ENCODE results near the gene CYP19A1. TPM values are rescaled to one million over a fixed set of nuclear protein-coding genes. Genes with fewer than 3 reads are reported as not detected.

CYP19A1 gene
- total RNA-seq, 1 donor from 2014 or later: not detected

DNA sequence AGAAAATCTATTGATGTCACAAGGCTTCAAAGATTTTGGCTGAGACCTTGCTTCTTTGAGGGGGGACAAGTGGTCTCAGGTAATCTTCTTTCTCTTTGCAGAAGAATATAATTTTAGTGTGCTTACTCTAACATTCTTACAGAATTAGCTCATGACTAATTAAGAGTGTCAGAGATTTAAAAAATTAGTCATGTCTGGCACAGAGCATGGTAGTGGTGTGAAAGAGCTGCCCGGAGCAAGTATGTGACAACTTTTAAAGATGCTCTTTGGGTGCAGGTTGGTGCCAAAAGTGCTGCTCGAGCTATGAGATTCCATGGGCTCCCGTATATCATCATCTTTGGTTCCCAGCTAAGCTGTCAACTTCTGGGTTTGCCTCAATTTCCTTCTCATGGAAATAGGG is 31.1 kb downstream of the CYP19A1 start:
- no peak overlapping the region for H3K4me3 ChIP-seq (ENCODE audit: low read depth, low read length)
- TF ChIP-seq, protein P1, sequence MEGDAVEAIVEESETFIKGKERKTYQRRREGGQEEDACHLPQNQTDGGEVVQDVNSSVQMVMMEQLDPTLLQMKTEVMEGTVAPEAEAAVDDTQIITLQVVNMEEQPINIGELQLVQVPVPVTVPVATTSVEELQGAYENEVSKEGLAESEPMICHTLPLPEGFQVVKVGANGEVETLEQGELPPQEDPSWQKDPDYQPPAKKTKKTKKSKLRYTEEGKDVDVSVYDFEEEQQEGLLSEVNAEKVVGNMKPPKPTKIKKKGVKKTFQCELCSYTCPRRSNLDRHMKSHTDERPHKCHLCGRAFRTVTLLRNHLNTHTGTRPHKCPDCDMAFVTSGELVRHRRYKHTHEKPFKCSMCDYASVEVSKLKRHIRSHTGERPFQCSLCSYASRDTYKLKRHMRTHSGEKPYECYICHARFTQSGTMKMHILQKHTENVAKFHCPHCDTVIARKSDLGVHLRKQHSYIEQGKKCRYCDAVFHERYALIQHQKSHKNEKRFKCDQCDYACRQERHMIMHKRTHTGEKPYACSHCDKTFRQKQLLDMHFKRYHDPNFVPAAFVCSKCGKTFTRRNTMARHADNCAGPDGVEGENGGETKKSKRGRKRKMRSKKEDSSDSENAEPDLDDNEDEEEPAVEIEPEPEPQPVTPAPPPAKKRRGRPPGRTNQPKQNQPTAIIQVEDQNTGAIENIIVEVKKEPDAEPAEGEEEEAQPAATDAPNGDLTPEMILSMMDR (conservative IDR thresholded peaks at IDR 0.05; ENCODE audit: low read depth, low read length): no peak
- DNase-seq (ENCODE audit: low read depth): no peak

DNA sequence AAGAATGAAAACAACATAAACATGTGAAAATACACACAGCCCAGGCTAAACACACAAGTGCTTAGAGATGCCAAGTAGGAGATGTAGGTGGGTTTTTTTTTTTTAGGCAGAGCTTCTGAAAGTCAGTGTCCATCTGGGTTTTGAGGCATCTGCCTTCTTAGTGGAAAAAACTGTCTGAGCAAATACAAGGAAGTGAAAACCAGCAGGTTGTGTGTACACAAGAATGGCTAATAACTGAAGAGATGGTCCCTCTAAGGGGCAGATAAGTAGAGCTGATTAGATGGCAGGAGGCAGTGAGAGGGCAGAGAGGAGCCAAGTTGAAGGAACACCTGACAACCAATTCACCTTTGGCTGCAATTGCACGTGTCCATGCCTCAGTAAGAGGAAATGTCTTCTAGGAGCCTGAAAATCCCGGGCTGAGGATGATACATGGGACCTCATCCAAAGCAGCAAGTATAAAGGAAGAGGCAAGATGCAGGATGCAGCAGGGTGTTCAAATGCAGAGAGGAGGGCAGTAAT is 34.9 kb downstream of the CYP19A1 start:
- TF ChIP-seq, protein P1 (conservative IDR thresholded peaks at IDR 0.05; ENCODE audit: low read depth, low read length): no peak
- no peak for DNase-seq (ENCODE audit: low read depth)
- no peak overlapping the region for H3K4me3 ChIP-seq (ENCODE audit: low read depth, low read length)

DNA sequence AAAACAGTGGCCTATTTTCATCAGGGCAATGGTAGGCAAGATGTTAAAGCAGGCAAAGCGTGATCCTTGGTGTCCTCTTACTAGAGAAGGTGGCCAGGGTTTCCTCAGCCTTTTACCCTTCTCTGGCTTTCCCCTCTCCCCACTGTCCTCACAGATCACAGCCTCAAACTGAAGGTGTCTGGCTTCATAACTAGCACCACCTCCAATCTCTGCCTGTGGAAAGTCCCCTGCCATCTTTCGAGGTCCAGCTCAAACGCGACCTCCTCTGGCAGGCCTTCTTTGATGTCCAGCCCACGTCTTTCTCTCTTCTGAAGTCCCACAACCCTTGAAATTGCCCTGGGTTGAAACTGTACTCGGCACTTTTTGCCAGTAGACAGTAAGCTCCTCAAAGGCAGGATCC is 35.9 kb downstream of the CYP19A1 start:
- TF ChIP-seq, protein P1 (conservative IDR thresholded peaks at IDR 0.05; ENCODE audit: low read depth, low read length): no peak
- DNase-seq (ENCODE audit: low read depth): no peak
- no peak overlapping the region for H3K4me3 ChIP-seq (ENCODE audit: low read depth, low read length)

DNA sequence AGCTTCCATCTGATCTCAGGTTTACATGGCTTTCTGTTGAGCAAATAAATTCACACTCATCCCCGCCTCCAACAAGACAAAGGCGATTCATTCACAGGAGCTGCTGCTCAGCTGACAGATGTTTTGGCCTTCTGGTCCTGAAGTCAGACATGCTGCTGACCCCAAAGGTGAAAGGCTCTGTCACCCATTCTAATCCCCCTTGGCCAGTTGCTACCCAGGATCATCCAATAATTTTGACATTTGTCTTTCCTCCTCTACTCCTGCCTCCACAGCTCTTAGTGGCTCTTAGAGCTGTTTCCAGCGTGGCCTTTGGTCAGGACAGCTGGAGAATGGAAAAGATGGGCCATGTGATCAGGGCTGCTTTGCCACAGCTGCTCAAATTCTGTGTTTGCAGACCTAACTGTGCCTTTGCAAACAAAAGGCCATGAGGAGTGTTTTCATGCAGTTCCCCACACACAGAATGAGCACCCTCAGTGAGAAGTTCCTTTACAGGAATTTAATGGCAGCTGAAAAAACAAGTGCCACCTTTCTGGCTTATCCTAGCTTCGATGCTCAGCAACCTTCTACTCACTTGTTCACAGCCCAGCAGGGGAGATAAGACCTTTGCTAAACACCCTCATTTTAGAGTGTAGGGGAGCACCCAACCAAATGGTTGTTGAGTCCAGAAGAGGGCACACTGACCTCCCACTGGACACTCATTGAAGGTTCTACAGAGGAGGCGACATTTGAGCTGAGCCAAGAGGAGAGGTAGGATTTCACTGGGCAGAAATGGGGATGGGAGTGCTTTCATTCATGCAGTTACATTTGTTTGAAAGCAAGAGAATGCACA is 39.0 kb downstream of the CYP19A1 start:
- H3K4me3 ChIP-seq (ENCODE audit: low read depth, low read length): no peak overlapping the region
- DNase-seq (ENCODE audit: low read depth): no peak
- TF ChIP-seq, protein P1 (conservative IDR thresholded peaks at IDR 0.05; ENCODE audit: low read depth, low read length): no peak

DNA sequence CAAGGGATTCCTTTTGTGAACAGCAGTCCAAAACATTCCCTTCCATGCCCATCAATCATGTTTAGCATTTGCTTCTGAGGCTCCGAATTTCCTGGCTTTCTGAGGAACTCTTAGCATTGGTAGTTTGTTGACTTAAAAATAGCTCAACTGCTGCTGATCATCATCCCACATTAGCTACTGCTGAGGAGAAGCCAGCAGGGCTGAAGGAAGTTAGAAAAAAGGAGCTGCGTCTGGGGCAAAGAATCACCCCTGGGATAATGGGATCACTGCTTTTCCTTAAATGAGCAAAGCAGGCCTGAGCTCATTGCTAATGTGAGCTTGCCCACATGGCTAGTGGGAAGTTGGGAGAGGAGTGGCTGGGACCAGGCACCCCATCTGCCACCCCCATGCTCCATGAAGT is 39.8 kb downstream of the CYP19A1 start:
- TF ChIP-seq, protein P1 (conservative IDR thresholded peaks at IDR 0.05; ENCODE audit: low read depth, low read length): no peak
- no peak overlapping the region for H3K4me3 ChIP-seq (ENCODE audit: low read depth, low read length)
- no peak for DNase-seq (ENCODE audit: low read depth)

DNA sequence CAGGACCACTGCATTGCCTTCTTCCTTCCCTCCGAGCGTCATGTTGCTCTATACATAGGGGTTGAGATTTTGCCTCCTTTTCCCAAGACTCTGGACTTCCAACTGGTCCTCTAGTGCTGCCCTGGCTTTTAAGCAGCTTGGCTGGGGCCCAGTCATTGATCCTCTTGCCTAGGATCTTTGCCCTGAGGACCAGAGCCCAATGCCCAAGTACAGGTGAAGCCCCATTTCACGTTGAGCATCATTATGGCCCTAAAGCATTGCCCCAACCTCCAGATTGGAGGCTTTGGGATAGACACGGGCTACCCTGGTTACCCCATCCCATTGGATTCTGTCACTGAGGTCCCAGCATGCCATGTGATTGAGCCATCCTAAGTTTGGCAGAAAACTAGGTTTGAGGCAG is 47.7 kb downstream of the CYP19A1 start:
- TF ChIP-seq, protein P1 (conservative IDR thresholded peaks at IDR 0.05; ENCODE audit: low read depth, low read length): no peak

DNA sequence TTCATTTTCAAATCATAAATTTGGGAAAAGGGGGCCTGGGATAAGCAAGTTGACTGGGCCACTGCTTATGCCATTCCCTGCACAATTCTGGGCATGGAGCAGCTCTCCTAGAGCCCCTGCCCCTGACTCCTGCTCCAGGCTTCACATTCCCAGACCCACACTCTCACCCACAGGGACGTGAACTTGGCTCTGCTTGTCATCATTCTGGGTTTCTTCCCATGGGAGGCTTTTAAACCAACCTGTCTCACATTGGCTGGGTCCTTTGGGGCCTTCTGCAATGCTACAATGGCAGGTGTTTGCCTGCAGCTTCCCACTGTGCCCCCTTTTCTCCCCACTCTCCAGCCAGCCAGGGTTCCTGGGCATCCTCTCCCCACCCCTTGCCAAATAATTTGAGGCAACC is 49.1 kb downstream of the CYP19A1 start:
- no peak for DNase-seq (ENCODE audit: low read depth)

More for the DNA sequence above, 47.7 kb downstream of the CYP19A1 start:
- no peak for DNase-seq (ENCODE audit: low read depth)
- no peak overlapping the region for H3K4me3 ChIP-seq (ENCODE audit: low read depth, low read length)

More for the DNA sequence above, 49.1 kb downstream of the CYP19A1 start:
- TF ChIP-seq, protein P1 (conservative IDR thresholded peaks at IDR 0.05; ENCODE audit: low read depth, low read length): no peak
- no peak overlapping the region for H3K4me3 ChIP-seq (ENCODE audit: low read depth, low read length)
